NK-92 (cell line): ENCODE data around the gene ELAVL1.
"Not testable (repeated sequence)": the region's sequence is repeated elsewhere in the genome, so short reads cannot be mapped to it uniquely, and the experiment has no call there.

Experiments used
- DNase-seq: peaks from one replicate; lab custom pipeline; 2025; ENCODE audit not compliant: unreplicated experiment; lab: John Stamatoyannopoulos, UW

The ELAVL1 gene

GRCh38 chr19:7970716-7971448, 34.6 kb downstream of the ELAVL1 start:
- no peak for DNase-seq

GRCh38 chr19:7969555-7969939, 35.9 kb downstream of the ELAVL1 start:
- no peak for DNase-seq

GRCh38 chr19:7968796-7969554, 36.5 kb downstream of the ELAVL1 start:
- DNase-seq, result no peak

- no peak for DNase-seq
Measured at GRCh38 chr19:7968008-7968795, 37.2 kb downstream of the ELAVL1 start.

GRCh38 chr19:7965921-7966665, 39.3 kb downstream of the ELAVL1 start:
- no peak for DNase-seq

- no peak for DNase-seq
Measured at GRCh38 chr19:7965259-7965841, 40.1 kb downstream of the ELAVL1 start.

- no peak for DNase-seq
Measured at GRCh38 chr19:7963566-7963965, 41.9 kb downstream of the ELAVL1 start.

- no peak for DNase-seq
Measured at GRCh38 chr19:7962644-7963268, 42.7 kb downstream of the ELAVL1 start.

- DNase-seq, result no peak
Measured at GRCh38 chr19:7961920-7962626, 43.4 kb downstream of the ELAVL1 start.

GRCh38 chr19:7961082-7961481, 44.4 kb downstream of the ELAVL1 start:
- DNase-seq, result not testable (repeated sequence)

- DNase-seq, result no peak
Measured at GRCh38 chr19:7959211-7959610, 46.2 kb downstream of the ELAVL1 start.

GRCh38 chr19:7955696-7956095, 49.7 kb downstream of the ELAVL1 start:
- no peak for DNase-seq

GRCh38 chr19:7953576-7953975, 51.9 kb downstream of the ELAVL1 start:
- no peak for DNase-seq

GRCh38 chr19:7953060-7953459, 52.4 kb downstream of the ELAVL1 start:
- DNase-seq, result no peak

- no peak for DNase-seq
Measured at GRCh38 chr19:7947939-7948338, 57.5 kb downstream of the ELAVL1 start.

GRCh38 chr19:7944177-7944761, 61.2 kb downstream of the ELAVL1 start:
- DNase-seq, result no peak

- DNase-seq, result peak; percentile 87
Measured at GRCh38 chr19:7943444-7944176, 61.8 kb downstream of the ELAVL1 start, which contains the start of gene TIMM44. Gene TIMM44 (minus strand): TSS chr19:7943666. CDS start chr19:7943651, 15 bp downstream.

- no peak for DNase-seq
Measured at GRCh38 chr19:7942981-7943443, 62.4 kb downstream of the ELAVL1 start.
